ENCODE results near the gene ANKMY1. TPM values are rescaled to one million over a fixed set of nuclear protein-coding genes. Genes with fewer than 3 reads are reported as not detected.
A peak's percentile ranks its signal among the peaks of the same experiment; 100 is the strongest.

ANKMY1 gene
- total RNA-seq, 1 donor from 2014 or later = 6.3 TPM

GRCh38 chr2:240595381-240596079, 37.7 kb upstream of the ANKMY1 start:
- peak; percentile 30 for DNase-seq

- no peak for DNase-seq
Observed at GRCh38 chr2:240594511-240595380, 37.0 kb upstream of the ANKMY1 start.

- no peak for DNase-seq
Observed at GRCh38 chr2:240593703-240594451, 36.1 kb upstream of the ANKMY1 start.

GRCh38 chr2:240593026-240593702, 35.4 kb upstream of the ANKMY1 start:
- no peak for DNase-seq

GRCh38 chr2:240591784-240592183, 34.0 kb upstream of the ANKMY1 start:
- no peak for DNase-seq

GRCh38 chr2:240591226-240591625, 33.4 kb upstream of the ANKMY1 start:
- no peak for DNase-seq

GRCh38 chr2:240590681-240591111, 32.9 kb upstream of the ANKMY1 start:
- DNase-seq = no peak

- DNase-seq = no peak
Observed at GRCh38 chr2:240589850-240590525, 32.2 kb upstream of the ANKMY1 start.

GRCh38 chr2:240589375-240589774, 31.6 kb upstream of the ANKMY1 start:
- DNase-seq = no peak

GRCh38 chr2:240588669-240589068, 30.9 kb upstream of the ANKMY1 start:
- no peak for DNase-seq

- no peak for DNase-seq
Observed at GRCh38 chr2:240588006-240588655, 30.3 kb upstream of the ANKMY1 start.

GRCh38 chr2:240586919-240587800, 29.4 kb upstream of the ANKMY1 start:
- DNase-seq = peak; percentile 38

- DNase-seq = peak; percentile 97
Observed at GRCh38 chr2:240586198-240586918, 28.6 kb upstream of the ANKMY1 start, which contains the start of gene CAPN10. TSS of gene CAPN10 (plus strand) at chr2:240586734. CDS start at chr2:240586912, 178 bp downstream.

GRCh38 chr2:240585681-240586197, 28.0 kb upstream of the ANKMY1 start:
- no peak for DNase-seq

GRCh38 chr2:240585101-240585500, 27.3 kb upstream of the ANKMY1 start:
- DNase-seq = no peak

GRCh38 chr2:240584486-240585031, 26.8 kb upstream of the ANKMY1 start:
- peak; percentile 72 for DNase-seq

GRCh38 chr2:240583774-240584173, 26.0 kb upstream of the ANKMY1 start:
- DNase-seq = no peak

- DNase-seq = no peak
Observed at GRCh38 chr2:240582781-240583180, 25.0 kb upstream of the ANKMY1 start.

- DNase-seq = no peak
Observed at GRCh38 chr2:240581811-240582210, 24.0 kb upstream of the ANKMY1 start.
